B cell (primary cell): ENCODE measurements around the gene RAB3C. TPM values are rescaled to one million over a fixed set of nuclear protein-coding genes. Genes with fewer than 3 reads are reported as not detected.

Experiments used
- ATAC-seq: fragments of 200-7000 bp; cut with Tn5 transposase; one replicate; pipeline ENCODE4 v1.10.0; 2021; ENCODE audit warnings: low read depth, mild to moderate bottlenecking, moderate number of reproducible peaks, moderate library complexity
- CTCF ChIA-PET: fragments of 350-600 bp; sonication (Branson Sonifier 250); formaldehyde crosslinking; loops from one replicate; lab custom pipeline; 2021; ENCODE audit warnings: antibody characterized with exemption, inconsistent platforms; lab: Charles Lee
- POLR2A ChIA-PET: fragments of 350-600 bp; sonication (Branson Sonifier 250); formaldehyde crosslinking; loops from one replicate; lab custom pipeline; 2021; ENCODE audit warnings: antibody characterized with exemption; lab: Charles Lee
- DNase-seq: peaks from one replicate; pipeline ENCODE4 v3.0.0; 2013
- H2AFZ ChIP-seq: 2 replicates; pipeline ENCODE4 v1.6.1; 2012; ENCODE audit warnings: mild to moderate bottlenecking, low read depth, low read length; ENCODE audit not compliant: insufficient read depth, poor library complexity, severe bottlenecking
- H3K27ac ChIP-seq, 2 donors: 1 replicate in 1 of 2; 2 replicates in 1 of 2; pipeline ENCODE4 v1.5.1; 2012 to 2013; ENCODE audit warnings: low read length in 2 of 2, mild to moderate bottlenecking in 2 of 2, moderate library complexity in 1 of 2
- H3K27me3 ChIP-seq, 4 experiments: fragments of 200-600 bp in 1 of 4; sonication (generic) in 1 of 4; replicated peaks in 1 of 4; 1 replicate in 2 of 4; 2 replicates in 2 of 4; pipeline versions ENCODE4 v1.6.1 to v1.7.0; 2013 to 2016; ENCODE audit warnings: low read length in 3 of 4, mild to moderate bottlenecking in 2 of 4, mixed read lengths in 1 of 4, moderate library complexity in 1 of 4; ENCODE audit not compliant: insufficient read depth in 4 of 4, control insufficient read depth in 3 of 4; ENCODE audit errors: control extremely low read depth in 1 of 4
- H3K36me3 ChIP-seq, 2 experiments: replicated peaks in 1 of 2; 1 replicate in 1 of 2; 2 replicates in 1 of 2; pipeline versions ENCODE4 v1.6.1 to v1.7.1; 2013; ENCODE audit warnings: low read length in 1 of 2; ENCODE audit not compliant: insufficient read depth in 2 of 2, control insufficient read depth in 1 of 2; ENCODE audit errors: control extremely low read depth in 1 of 2, extremely low read depth in 1 of 2
- H3K4me1 ChIP-seq, 2 donors: fragments of 200-600 bp in 1 of 2; sonication (generic) in 1 of 2; 1 replicate in 1 of 2; 2 replicates in 1 of 2; pipeline versions ENCODE4 v1.5.1 to v1.6.1; 2013 to 2017; ENCODE audit warnings: low read length in 2 of 2; ENCODE audit not compliant: control insufficient read depth in 2 of 2, insufficient read depth in 2 of 2
- H3K4me2 ChIP-seq: replicated peaks from 2 replicates; pipeline ENCODE3; 2012; ENCODE audit warnings: mild to moderate bottlenecking, low read depth, low read length; ENCODE audit not compliant: poor library complexity, severe bottlenecking
- H3K4me3 ChIP-seq, 5 experiments: fragments of 200-600 bp in 1 of 5; sonication (generic) in 1 of 5; 1 replicate in 3 of 5; 2 replicates in 2 of 5; pipeline versions ENCODE4 v1.5.1 to v1.7.0; 2011 to 2016; ENCODE audit warnings: low read length in 4 of 5, mild to moderate bottlenecking in 4 of 5, low read depth in 2 of 5, control low read depth in 1 of 5, moderate library complexity in 1 of 5; ENCODE audit not compliant: insufficient read depth in 1 of 5; ENCODE audit errors: control extremely low read depth in 1 of 5, extremely low read depth in 1 of 5
- H3K79me2 ChIP-seq: fragments of 200-600 bp; sonication (generic); one replicate; pipeline ENCODE4 v1.6.0; 2016; ENCODE audit warnings: low read length; ENCODE audit not compliant: control insufficient read depth, insufficient read depth
- H3K9ac ChIP-seq: fragments of 200-600 bp; sonication (generic); 2 replicates; pipeline ENCODE4 v1.6.1; 2017; ENCODE audit warnings: mild to moderate bottlenecking, low read length, moderate library complexity
- H3K9me3 ChIP-seq, 3 donors: one replicate each; pipeline versions ENCODE4 v1.6.1 to v1.7.1; 2013; ENCODE audit warnings: low read length in 2 of 3; ENCODE audit not compliant: control insufficient read depth in 2 of 3, insufficient read depth in 1 of 3; ENCODE audit errors: control extremely low read depth in 1 of 3
- H4K20me1 ChIP-seq: 2 replicates; pipeline ENCODE4 v1.6.0; 2012; ENCODE audit warnings: mild to moderate bottlenecking, low read length; ENCODE audit not compliant: insufficient read depth, control insufficient read depth, poor library complexity, severe bottlenecking
- H3K27ac Mint-ChIP-seq: one replicate; pipeline ENCODE4 v1.8.0; 2021; ENCODE audit warnings: mixed read lengths
- H3K27me3 Mint-ChIP-seq: one replicate; pipeline ENCODE4 v1.8.0; 2021; ENCODE audit warnings: mixed read lengths
- H3K4me1 Mint-ChIP-seq: one replicate; pipeline ENCODE4 v1.8.0; 2021; ENCODE audit warnings: mixed read lengths
- H3K4me3 Mint-ChIP-seq: one replicate; pipeline ENCODE4 v1.8.0; 2021; ENCODE audit warnings: mixed read lengths
- H3K9me3 Mint-ChIP-seq: one replicate; pipeline ENCODE4 v1.8.0; 2022; ENCODE audit warnings: mixed read lengths; ENCODE audit not compliant: insufficient read depth
- EZH2 ChIP-seq: IDR thresholded peaks from 2 replicates; pipeline ENCODE4 v1.6.1; 2012; ENCODE audit warnings: borderline replicate concordance, low read depth, mild to moderate bottlenecking, moderate library complexity, low read length; ENCODE audit not compliant: insufficient read depth, poor library complexity, severe bottlenecking
- WGBS: methylation state at CpG from one replicate; pipeline ENCODE4 v1.1.5; 2013; ENCODE audit warnings: missing lambda C conversion rate; ENCODE audit not compliant: insufficient coverage; 5-methylcytosine and 5-hydroxymethylcytosine counted together
- intact Hi-C: fragments of 100-400 bp; cut with micrococcal nuclease; formaldehyde crosslinking; loops from one replicate; pipeline ENCODE4 v1.10.0; 2022
- polyA plus RNA-seq: library from polyadenylated mRNA; depleted of rRNA; stranded (reverse); fragments of >200 nt; gene quantifications from 2 replicates; pipeline ENCODE4 v1.2.3, GENCODE V29; 2012
- total RNA-seq, 2 donors: library from RNA; stranded (reverse); fragments of 120-200 nt in 1 of 2; gene quantifications; 1 replicate in 1 of 2; 2 replicates in 1 of 2; pipeline versions ENCODE4 v1.2.3 to v1.2.4, GENCODE V29; 2013 to 2022
- TF ChIP-seq, protein P1 (sequence below): fragments of 200-600 bp; IDR thresholded peaks from one replicate; pipeline ENCODE4 v1.8.0; 2022; ENCODE audit warnings: antibody characterized with exemption, mild to moderate bottlenecking

RAB3C gene
- total and polyA plus RNA-seq, 2 donors (not counting 1 experiment from before 2014, with no cell fraction given): 0.20 to 0.58 TPM

- POLR2A ChIA-PET: no interaction called here
- 61% methylated on average over 3 of the region's 3 CpGs for WGBS
- CTCF ChIA-PET: no interaction called here
- ATAC-seq: no peak
- no peak for DNase-seq
- intact Hi-C loops: no loop called here
- Histone ChIP-seq H2AFZ (no peak overlapping the region), H3K4me3 (no peak overlapping the region), H3K9ac (no peak overlapping the region), H3K4me2 (no peak overlapping the region), H4K20me1 (no peaks in the 10 kb centered on the region), H3K36me3 (no peaks in the 10 kb centered on the region), H3K27me3 (no peaks in the 10 kb centered on the region), H3K4me1 (no peaks in the 10 kb centered on the region), H3K79me2 (no peaks in the 10 kb centered on the region), H3K9me3 (no peaks in the 10 kb centered on the region), H3K27ac (no peak overlapping the region)
- H3K27me3 Mint-ChIP-seq: peaks cover 10% of the 10 kb centered on the region
- no peaks in the 10 kb centered on the region for H3K9me3 Mint-ChIP-seq
- H3K4me1 Mint-ChIP-seq: no peaks in the 10 kb centered on the region
- H3K4me3 Mint-ChIP-seq: no peak overlapping the region
- no peak for TF ChIP-seq EZH2
- TF ChIP-seq, protein P1, sequence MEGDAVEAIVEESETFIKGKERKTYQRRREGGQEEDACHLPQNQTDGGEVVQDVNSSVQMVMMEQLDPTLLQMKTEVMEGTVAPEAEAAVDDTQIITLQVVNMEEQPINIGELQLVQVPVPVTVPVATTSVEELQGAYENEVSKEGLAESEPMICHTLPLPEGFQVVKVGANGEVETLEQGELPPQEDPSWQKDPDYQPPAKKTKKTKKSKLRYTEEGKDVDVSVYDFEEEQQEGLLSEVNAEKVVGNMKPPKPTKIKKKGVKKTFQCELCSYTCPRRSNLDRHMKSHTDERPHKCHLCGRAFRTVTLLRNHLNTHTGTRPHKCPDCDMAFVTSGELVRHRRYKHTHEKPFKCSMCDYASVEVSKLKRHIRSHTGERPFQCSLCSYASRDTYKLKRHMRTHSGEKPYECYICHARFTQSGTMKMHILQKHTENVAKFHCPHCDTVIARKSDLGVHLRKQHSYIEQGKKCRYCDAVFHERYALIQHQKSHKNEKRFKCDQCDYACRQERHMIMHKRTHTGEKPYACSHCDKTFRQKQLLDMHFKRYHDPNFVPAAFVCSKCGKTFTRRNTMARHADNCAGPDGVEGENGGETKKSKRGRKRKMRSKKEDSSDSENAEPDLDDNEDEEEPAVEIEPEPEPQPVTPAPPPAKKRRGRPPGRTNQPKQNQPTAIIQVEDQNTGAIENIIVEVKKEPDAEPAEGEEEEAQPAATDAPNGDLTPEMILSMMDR: no peak
- no peak overlapping the region for H3K27ac Mint-ChIP-seq
These were observed 243.0 kb downstream of the RAB3C start for GRCh38 chr5:58825899-58826298.

DNA sequence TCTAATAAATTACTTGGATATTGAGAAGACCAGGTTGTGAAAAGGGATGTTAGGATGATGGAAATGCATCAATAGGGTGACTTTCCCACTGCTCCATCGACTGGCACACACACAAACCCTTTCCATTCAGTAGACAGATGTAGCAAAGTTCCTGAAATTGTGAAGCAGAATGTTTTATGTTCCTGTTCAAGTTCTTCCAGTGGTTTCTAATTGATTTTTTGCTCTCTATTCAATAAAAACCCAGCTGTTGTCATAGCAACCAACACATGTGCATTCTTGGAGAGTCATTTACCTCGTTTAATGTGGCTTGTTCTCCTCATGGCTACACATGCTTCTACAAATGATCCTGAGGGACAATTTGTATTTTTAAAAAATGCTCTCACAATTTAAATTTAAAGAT lies 244.6 kb downstream of the RAB3C start:
- H3K4me2 ChIP-seq: no peak overlapping the region
- CTCF ChIA-PET: no interaction called here
- DNase-seq (no peak), ATAC-seq (no peak)
- H3K4me1 ChIP-seq: no peaks in the 10 kb centered on the region
- no peaks in the 10 kb centered on the region for H3K36me3 ChIP-seq
- no peaks in the 10 kb centered on the region for H3K4me1 Mint-ChIP-seq
- H3K9me3 Mint-ChIP-seq: no peaks in the 10 kb centered on the region
- no peaks in the 10 kb centered on the region for H3K79me2 ChIP-seq
- no peaks in the 10 kb centered on the region for H3K9me3 ChIP-seq
- TF ChIP-seq, protein P1: no peak
- no peak for TF ChIP-seq EZH2
- WGBS: no CpG with 5 or more reads among the region's 2 CpGs
- no peak overlapping the region for H3K27ac ChIP-seq
- POLR2A ChIA-PET: no interaction called here
- intact Hi-C loops: no loop called here
- H2AFZ ChIP-seq: no peak overlapping the region
- H4K20me1 ChIP-seq: no peaks in the 10 kb centered on the region
- no peak overlapping the region for H3K27ac Mint-ChIP-seq
- H3K27me3 ChIP-seq: no peaks in the 10 kb centered on the region
- H3K4me3 ChIP-seq: no peak overlapping the region
- H3K9ac ChIP-seq: no peak overlapping the region
- H3K27me3 Mint-ChIP-seq: peaks cover 10% of the 10 kb centered on the region
- no peak overlapping the region for H3K4me3 Mint-ChIP-seq
